ENCODE results near the gene HP1BP3. TPM values are rescaled to one million over a fixed set of nuclear protein-coding genes. Genes with fewer than 3 reads are reported as not detected.
"Not testable (repeated sequence)": the region's sequence is repeated elsewhere in the genome, so short reads cannot be mapped to it uniquely, and the experiment has no call there.

Gene HP1BP3
- total RNA-seq, 1 donor from 2014 or later, result 257 TPM

DNA sequence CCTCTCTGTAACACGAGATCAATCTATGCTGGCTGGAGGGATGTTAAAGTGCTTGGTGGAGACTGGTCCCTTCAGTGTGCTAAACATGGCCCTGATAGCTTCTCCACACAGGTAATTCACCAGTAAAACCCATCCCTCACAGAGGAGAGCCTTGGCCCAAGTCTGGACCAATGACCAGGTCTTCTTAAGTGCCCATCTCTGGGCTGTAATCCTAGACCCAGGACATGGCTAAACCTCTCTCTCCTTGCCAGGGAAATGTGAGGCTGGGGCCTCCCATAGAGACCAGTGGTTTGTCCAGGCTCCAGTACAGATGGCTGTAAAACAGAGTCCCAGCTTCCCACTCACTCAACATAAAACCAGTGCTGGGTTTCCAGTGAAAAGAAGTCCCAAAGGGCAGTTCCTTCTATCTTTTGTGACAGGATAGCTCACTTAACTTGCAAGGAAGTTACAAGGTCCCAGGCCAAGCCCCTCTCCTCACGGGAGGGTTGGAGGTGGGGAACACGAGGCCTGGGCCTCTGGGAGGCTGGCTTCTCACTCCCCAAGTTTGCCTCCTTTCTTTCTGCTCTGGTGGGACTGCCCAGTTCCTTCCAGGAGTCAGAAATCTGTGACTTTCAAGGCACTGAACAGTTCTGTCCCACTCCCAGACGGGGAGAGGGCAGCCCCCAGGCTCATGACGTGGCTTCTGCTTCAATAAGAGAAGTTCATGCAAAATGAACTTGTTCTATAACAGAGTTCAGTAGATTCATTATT, 67.1 kb downstream of the HP1BP3 start:
- Histone ChIP-seq H3K4me3 (no peak overlapping the region), H3K27ac (no peak overlapping the region), H3K36me3 (no peaks in the 10 kb centered on the region), H3F3A (ENCODE audit: low read depth) (peaks cover 4% of the 10 kb centered on the region), H3K4me1 (no peaks in the 10 kb centered on the region), H3K79me2 (ENCODE audit: low read depth) (no peaks in the 10 kb centered on the region), H4K20me1 (ENCODE audit: low read depth) (no peaks in the 10 kb centered on the region), H2AFZ (replicated peaks) (no peak overlapping the region), H3K4me2 (no peak overlapping the region), H3K9ac (no peak overlapping the region), H3K9me3 (ENCODE audit: low read depth) (no peaks in the 10 kb centered on the region), H3K27me3 (peaks cover 35% of the 10 kb centered on the region)
- Mint-ChIP-seq H3K27ac (no peak overlapping the region), H3K36me3 (no peaks in the 10 kb centered on the region), H3K9me3 (no peaks in the 10 kb centered on the region), H3K4me1 (peaks cover 16% of the 10 kb centered on the region), H3K27me3 (ENCODE audit: insufficient read depth, low read depth) (peaks cover 12% of the 10 kb centered on the region), H3K4me3 (no peak overlapping the region)
- TF ChIP-seq EZH2 (IDR thresholded peaks at IDR 0.05), result no peak
- no peak for TF ChIP-seq EZH2phosphoT487 (IDR thresholded peaks at IDR 0.05)
- TF ChIP-seq, protein P1, sequence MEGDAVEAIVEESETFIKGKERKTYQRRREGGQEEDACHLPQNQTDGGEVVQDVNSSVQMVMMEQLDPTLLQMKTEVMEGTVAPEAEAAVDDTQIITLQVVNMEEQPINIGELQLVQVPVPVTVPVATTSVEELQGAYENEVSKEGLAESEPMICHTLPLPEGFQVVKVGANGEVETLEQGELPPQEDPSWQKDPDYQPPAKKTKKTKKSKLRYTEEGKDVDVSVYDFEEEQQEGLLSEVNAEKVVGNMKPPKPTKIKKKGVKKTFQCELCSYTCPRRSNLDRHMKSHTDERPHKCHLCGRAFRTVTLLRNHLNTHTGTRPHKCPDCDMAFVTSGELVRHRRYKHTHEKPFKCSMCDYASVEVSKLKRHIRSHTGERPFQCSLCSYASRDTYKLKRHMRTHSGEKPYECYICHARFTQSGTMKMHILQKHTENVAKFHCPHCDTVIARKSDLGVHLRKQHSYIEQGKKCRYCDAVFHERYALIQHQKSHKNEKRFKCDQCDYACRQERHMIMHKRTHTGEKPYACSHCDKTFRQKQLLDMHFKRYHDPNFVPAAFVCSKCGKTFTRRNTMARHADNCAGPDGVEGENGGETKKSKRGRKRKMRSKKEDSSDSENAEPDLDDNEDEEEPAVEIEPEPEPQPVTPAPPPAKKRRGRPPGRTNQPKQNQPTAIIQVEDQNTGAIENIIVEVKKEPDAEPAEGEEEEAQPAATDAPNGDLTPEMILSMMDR (IDR thresholded peaks at IDR 0.05), result no peak
- DNase-seq (ENCODE audit: low spot score), result no peak

DNA sequence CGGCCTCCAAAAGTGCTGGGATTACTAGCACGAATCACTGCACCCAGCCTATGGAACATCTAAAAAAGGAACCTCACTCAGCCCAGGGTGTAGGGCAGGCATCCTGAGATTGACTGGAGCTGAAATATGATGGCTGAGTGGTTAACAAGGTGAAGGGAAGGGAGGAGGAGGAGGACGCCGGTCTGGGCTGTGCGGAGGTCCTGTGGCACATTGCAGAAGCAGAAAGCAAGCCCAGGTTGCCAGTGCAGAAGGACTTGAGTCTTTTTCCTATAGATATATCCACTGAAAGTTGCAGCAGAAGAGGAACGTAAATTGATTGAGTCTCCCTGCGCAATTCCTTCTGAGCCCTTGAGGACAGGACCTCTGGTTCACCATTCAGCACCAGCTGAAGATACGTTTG, 67.8 kb downstream of the HP1BP3 start:
- H3K27ac ChIP-seq, result no peak overlapping the region
- H3K4me2 ChIP-seq, result no peak overlapping the region
- no peaks in the 10 kb centered on the region for H3K4me1 ChIP-seq
- Mint-ChIP-seq H3K27ac (no peak overlapping the region), H3K27me3 (ENCODE audit: insufficient read depth, low read depth) (peaks cover 12% of the 10 kb centered on the region), H3K4me1 (peaks cover 16% of the 10 kb centered on the region), H3K36me3 (no peaks in the 10 kb centered on the region), H3K9me3 (no peaks in the 10 kb centered on the region), H3K4me3 (peak overlapping the region; percentile 84)
- H3K27me3 ChIP-seq, result peaks cover 35% of the 10 kb centered on the region
- TF ChIP-seq EZH2phosphoT487 (IDR thresholded peaks at IDR 0.05) (no peak), EZH2 (IDR thresholded peaks at IDR 0.05) (no peak)
- TF ChIP-seq, protein P1 (IDR thresholded peaks at IDR 0.05), result no peak
- H4K20me1 ChIP-seq (ENCODE audit: low read depth), result no peaks in the 10 kb centered on the region
- H3K4me3 ChIP-seq, result no peak overlapping the region
- H3K9ac ChIP-seq, result no peak overlapping the region
- no peaks in the 10 kb centered on the region for H3K36me3 ChIP-seq
- DNase-seq (ENCODE audit: low spot score), result no peak
- no peaks in the 10 kb centered on the region for H3K9me3 ChIP-seq (ENCODE audit: low read depth)
- H3F3A ChIP-seq (ENCODE audit: low read depth), result peaks cover 4% of the 10 kb centered on the region
- no peaks in the 10 kb centered on the region for H3K79me2 ChIP-seq (ENCODE audit: low read depth)
- H2AFZ ChIP-seq (replicated peaks), result no peak overlapping the region

DNA sequence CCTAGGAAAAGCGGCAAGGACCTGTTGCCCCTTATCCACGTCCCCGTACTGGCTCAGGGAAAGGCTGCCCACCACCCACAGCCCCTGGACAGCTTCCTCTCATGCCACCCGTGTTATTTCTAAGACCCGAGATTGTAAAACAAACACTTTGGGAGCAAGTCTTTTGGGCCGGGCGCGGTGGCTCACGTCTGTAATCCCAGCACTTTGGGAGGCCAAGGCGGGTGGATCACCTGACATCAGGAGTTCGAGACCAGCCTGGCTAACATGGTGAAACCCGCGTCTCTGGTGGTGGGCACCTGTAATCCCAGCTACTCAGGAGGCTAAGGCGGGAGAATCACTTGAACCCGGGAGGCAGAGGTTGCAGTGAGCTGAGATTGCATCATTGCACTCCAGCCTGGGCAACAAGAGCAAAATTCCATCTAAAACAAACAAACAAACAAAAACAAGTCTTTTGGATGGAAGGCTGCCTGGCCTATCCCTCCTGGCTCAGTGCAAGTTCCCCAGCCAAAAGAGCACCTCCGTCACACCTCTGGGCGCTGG, 68.7 kb downstream of the HP1BP3 start:
- not testable (repeated sequence) for H2AFZ ChIP-seq (replicated peaks); H3F3A ChIP-seq (ENCODE audit: low read depth); H3K27ac ChIP-seq; H3K9me3 Mint-ChIP-seq; H3K36me3 Mint-ChIP-seq; H3K36me3 ChIP-seq; H3K4me1 ChIP-seq; DNase-seq (ENCODE audit: low spot score); H3K9ac ChIP-seq; H4K20me1 ChIP-seq (ENCODE audit: low read depth); H3K9me3 ChIP-seq (ENCODE audit: low read depth); H3K79me2 ChIP-seq (ENCODE audit: low read depth)
- Mint-ChIP-seq H3K27ac (peak overlapping the region; percentile 67), H3K27me3 (ENCODE audit: insufficient read depth, low read depth) (peaks cover 14% of the 10 kb centered on the region), H3K4me3 (peak overlapping the region; percentile 84), H3K4me1 (peaks cover 16% of the 10 kb centered on the region)
- peaks cover 35% of the 10 kb centered on the region for H3K27me3 ChIP-seq
- H3K4me3 ChIP-seq, result peak overlapping the region; percentile 48
- peak overlapping the region; percentile 78 for H3K4me2 ChIP-seq
